Endothelial cell of umbilical vein (primary cell): ENCODE results near the gene PFKFB3. TPM values are rescaled to one million over a fixed set of nuclear protein-coding genes. Genes with fewer than 3 reads are reported as not detected.

Experiments
- BruUV-seq: library from RNA; stranded (reverse); fragments of 400-500 nt; replicated peaks from 2 replicates; lab custom pipeline; 2021; lab: Mats Ljungman, UMichigan
- CTCF ChIA-PET: fragments of 300-600, 350-600 bp; sonication (Branson Sonifier 250); formaldehyde crosslinking; loops from one replicate; lab custom pipeline; 2021; ENCODE audit warnings: antibody characterized with exemption, inconsistent platforms; lab: Charles Lee
- POLR2A ChIA-PET: fragments of 300-600, 350-600 bp; sonication (Branson Sonifier 250); formaldehyde crosslinking; loops from one replicate; lab custom pipeline; 2021; ENCODE audit warnings: antibody characterized with exemption, inconsistent platforms; lab: Charles Lee
- DNase-seq: peaks from one replicate; pipeline ENCODE4 v3.0.0-alpha.2; 2011; ENCODE audit warnings: low read depth, low spot score
- FAIRE-seq: peaks from 2 replicates; lab custom pipeline; 2011; peaks lifted over from hg19 to GRCh38; lab: Jason Lieb, UNC
- H2AFZ ChIP-seq: 2 replicates; pipeline ENCODE4 v1.6.0; 2012; ENCODE audit warnings: low read depth, low read length, control low read depth, inconsistent platforms
- H3K27ac ChIP-seq: 2 replicates; pipeline ENCODE4 v1.5.1; 2011; ENCODE audit warnings: low read depth, mild to moderate bottlenecking, control low read depth, low read length, moderate library complexity; ENCODE audit not compliant: insufficient read depth
- H3K27me3 ChIP-seq, 2 experiments: 2 replicates each; pipeline versions ENCODE4 v1.6.0 to v1.6.1; 2011; ENCODE audit warnings: low read length in 2 of 2, mixed read lengths in 1 of 2; ENCODE audit not compliant: control insufficient read depth in 2 of 2, insufficient read depth in 2 of 2
- H3K36me3 ChIP-seq, 2 experiments: 2 replicates in 1 of 2; 3 replicates in 1 of 2; pipeline ENCODE4 v1.5.1; 2011; ENCODE audit warnings: low read length in 2 of 2, mild to moderate bottlenecking in 1 of 2, moderate library complexity in 1 of 2; ENCODE audit not compliant: control insufficient read depth in 2 of 2, insufficient read depth in 2 of 2; ENCODE audit errors: extremely low read depth in 1 of 2
- H3K4me1 ChIP-seq: 3 replicates; pipeline ENCODE4 v1.5.1; 2011; ENCODE audit warnings: mild to moderate bottlenecking, low read length; ENCODE audit not compliant: control insufficient read depth, insufficient read depth; ENCODE audit errors: extremely low read depth
- H3K4me2 ChIP-seq: 2 replicates; pipeline ENCODE4 v1.6.1; 2011; ENCODE audit warnings: low read length, control low read depth, mixed read lengths; ENCODE audit not compliant: insufficient read depth
- H3K4me3 ChIP-seq, 3 experiments: fragments of 200-600 bp in 1 of 3; sonication (generic), shearing (Covaris generic) in 1 of 3; replicated peaks in 1 of 3; 2 replicates each; pipeline ENCODE4 v1.5.1; 2011 to 2016; ENCODE audit warnings: control low read depth in 3 of 3, low read length in 3 of 3, mild to moderate bottlenecking in 2 of 3, inconsistent platforms in 1 of 3, low read depth in 1 of 3, moderate library complexity in 1 of 3; ENCODE audit not compliant: insufficient read depth in 1 of 3
- H3K79me2 ChIP-seq: 2 replicates; pipeline ENCODE4 v1.6.0; 2012; ENCODE audit warnings: low read length, inconsistent platforms; ENCODE audit not compliant: control insufficient read depth, insufficient read depth
- H3K9ac ChIP-seq: replicated peaks from 2 replicates; pipeline ENCODE3; 2011; ENCODE audit warnings: low read length, control low read depth; ENCODE audit not compliant: insufficient read depth; ENCODE audit errors: extremely low read depth
- H3K9me1 ChIP-seq: replicated peaks from 3 replicates; pipeline ENCODE4 v1.6.0; 2011; ENCODE audit warnings: mild to moderate bottlenecking, low read length; ENCODE audit not compliant: control insufficient read depth, insufficient read depth; ENCODE audit errors: extremely low read depth
- H3K9me3 ChIP-seq: replicated peaks from 2 replicates; pipeline ENCODE4 v1.5.1; 2012; ENCODE audit warnings: low read length, inconsistent platforms; ENCODE audit not compliant: control insufficient read depth, insufficient read depth
- H4K20me1 ChIP-seq: replicated peaks from 2 replicates; pipeline ENCODE3; 2011; ENCODE audit warnings: mild to moderate bottlenecking, low read length; ENCODE audit not compliant: control insufficient read depth, insufficient read depth; ENCODE audit errors: extremely low read depth
- EZH2 ChIP-seq: IDR thresholded peaks from 2 replicates; pipeline ENCODE4 v1.6.1; 2012; ENCODE audit warnings: borderline replicate concordance, low read depth, mild to moderate bottlenecking, moderate library complexity, low read length, inconsistent platforms; ENCODE audit not compliant: severe bottlenecking
- FOS ChIP-seq: IDR thresholded peaks from 2 replicates; pipeline ENCODE4 v1.6.1; 2011; ENCODE audit warnings: mild to moderate bottlenecking, low read length, moderate library complexity, borderline replicate concordance; ENCODE audit not compliant: insufficient read depth
- GATA2 ChIP-seq: IDR thresholded peaks from 2 replicates; pipeline ENCODE4 v1.7.0; 2011; ENCODE audit warnings: low read depth, mild to moderate bottlenecking, moderate library complexity, mixed read lengths, low read length; ENCODE audit not compliant: insufficient read length, insufficient read depth
- JUN ChIP-seq: IDR thresholded peaks from 2 replicates; pipeline ENCODE4 v1.6.1; 2011; ENCODE audit warnings: borderline replicate concordance, low read depth; ENCODE audit not compliant: insufficient read length, insufficient read depth
- MYC ChIP-seq: IDR thresholded peaks from one replicate; pipeline ENCODE4 v1.6.1; 2011; ENCODE audit warnings: mild to moderate bottlenecking, low read depth, low read length
- POLR2A ChIP-seq: IDR thresholded peaks from 2 replicates; pipeline ENCODE4 v1.6.1; 2012; ENCODE audit warnings: low read depth, mild to moderate bottlenecking, control low read depth, low read length
- POLR2AphosphoS5 ChIP-seq: IDR thresholded peaks from 2 replicates; pipeline ENCODE4 v1.6.1; 2012; ENCODE audit warnings: low read depth, mild to moderate bottlenecking, control low read depth, low read length, moderate library complexity; ENCODE audit not compliant: insufficient read depth
- dilution Hi-C: fragments of 300-500 bp; cut with MboI; formaldehyde crosslinking; loops from one replicate; pipeline ENCODE4 v1.15.0; 2019; ENCODE audit warnings: low sequenced_read_pairs; ENCODE audit not compliant: extremely low pct_ligation_motif_present
- intact Hi-C: fragments of 100-400 bp; cut with micrococcal nuclease; formaldehyde crosslinking; loops from one replicate; pipeline ENCODE4 v1.10.0; 2022
- polyA plus RNA-seq, 4 experiments: library from polyadenylated mRNA; depleted of rRNA in 3 of 4; stranded (reverse) in 3 of 4; unstranded in 1 of 4; fragments of >200 nt; gene quantifications; 2 replicates each; pipeline versions ENCODE4 v1.2.1 to v1.2.3, GENCODE V29; 2011 to 2012; ENCODE audit warnings: missing spikeins in 1 of 4
- total RNA-seq: library from RNA; stranded (reverse); gene quantifications from 2 replicates; pipeline ENCODE4 v1.2.3, GENCODE V29; 2021
- TF ChIP-seq, protein P1 (sequence below), 2 donors: IDR thresholded peaks; 1 replicate in 1 of 2; 2 replicates in 1 of 2; pipeline ENCODE4 v1.5.1; 2011; ENCODE audit warnings: low read length in 2 of 2, mild to moderate bottlenecking in 2 of 2, moderate library complexity in 2 of 2, control low read depth in 1 of 2, inconsistent platforms in 1 of 2, low read depth in 1 of 2; ENCODE audit not compliant: insufficient read depth in 1 of 2; ENCODE audit errors: extremely low read depth in 1 of 2
- TF ChIP-seq, protein P2 (sequence below): IDR thresholded peaks from 2 replicates; pipeline ENCODE4 v1.6.1; 2011; ENCODE audit not compliant: insufficient read depth, insufficient read length

PFKFB3 gene
- total and polyA plus RNA-seq, 2 donors (not counting 3 experiments of a cell fraction or from before 2014, with no cell fraction given), result 15.8 to 33.7 TPM

GRCh38 chr10:6260843-6261242 is 58.1 kb downstream of the PFKFB3 start:
- Histone ChIP-seq H3K4me2 (no peak overlapping the region), H3K79me2 (no peaks in the 10 kb centered on the region), H3K27me3 (no peaks in the 10 kb centered on the region), H2AFZ (no peak overlapping the region), H4K20me1 (no peaks in the 10 kb centered on the region), H3K9ac (no peak overlapping the region), H3K4me3 (no peak overlapping the region), H3K27ac (no peak overlapping the region), H3K4me1 (no peaks in the 10 kb centered on the region), H3K9me1 (no peaks in the 10 kb centered on the region), H3K36me3 (no peaks in the 10 kb centered on the region), H3K9me3 (no peaks in the 10 kb centered on the region)
- dilution Hi-C loops, result no loop called here
- intact Hi-C loops, result no loop called here
- FAIRE-seq (no peak), DNase-seq (no peak)
- POLR2A ChIA-PET, result no interaction called here
- BruUV-seq, result no TSS peak
- CTCF ChIA-PET, result no interaction called here
- TF ChIP-seq POLR2AphosphoS5 (no peak), GATA2 (no peak), EZH2 (no peak), POLR2A (no peak), FOS (no peak), JUN (no peak), MYC (no peak)
- TF ChIP-seq, protein P1, sequence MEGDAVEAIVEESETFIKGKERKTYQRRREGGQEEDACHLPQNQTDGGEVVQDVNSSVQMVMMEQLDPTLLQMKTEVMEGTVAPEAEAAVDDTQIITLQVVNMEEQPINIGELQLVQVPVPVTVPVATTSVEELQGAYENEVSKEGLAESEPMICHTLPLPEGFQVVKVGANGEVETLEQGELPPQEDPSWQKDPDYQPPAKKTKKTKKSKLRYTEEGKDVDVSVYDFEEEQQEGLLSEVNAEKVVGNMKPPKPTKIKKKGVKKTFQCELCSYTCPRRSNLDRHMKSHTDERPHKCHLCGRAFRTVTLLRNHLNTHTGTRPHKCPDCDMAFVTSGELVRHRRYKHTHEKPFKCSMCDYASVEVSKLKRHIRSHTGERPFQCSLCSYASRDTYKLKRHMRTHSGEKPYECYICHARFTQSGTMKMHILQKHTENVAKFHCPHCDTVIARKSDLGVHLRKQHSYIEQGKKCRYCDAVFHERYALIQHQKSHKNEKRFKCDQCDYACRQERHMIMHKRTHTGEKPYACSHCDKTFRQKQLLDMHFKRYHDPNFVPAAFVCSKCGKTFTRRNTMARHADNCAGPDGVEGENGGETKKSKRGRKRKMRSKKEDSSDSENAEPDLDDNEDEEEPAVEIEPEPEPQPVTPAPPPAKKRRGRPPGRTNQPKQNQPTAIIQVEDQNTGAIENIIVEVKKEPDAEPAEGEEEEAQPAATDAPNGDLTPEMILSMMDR (IDR thresholded peaks at IDR 0.05; ENCODE audit: extremely low read depth in 1 of 2, insufficient read depth in 1 of 2, low read depth in 1 of 2, low read length in 2 of 2), result no peak
- TF ChIP-seq, protein P2, sequence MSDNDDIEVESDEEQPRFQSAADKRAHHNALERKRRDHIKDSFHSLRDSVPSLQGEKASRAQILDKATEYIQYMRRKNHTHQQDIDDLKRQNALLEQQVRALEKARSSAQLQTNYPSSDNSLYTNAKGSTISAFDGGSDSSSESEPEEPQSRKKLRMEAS, result no peak
